GM23338 (cell line): ENCODE results near the gene NEO1.

Experiments
- CREB1 ChIP-seq: fragments of 250-450 bp; sonication (Bioruptor Pico); IDR thresholded peaks from 2 replicates; pipeline ENCODE4 v1.5.0; 2020; ENCODE audit warnings: low read depth, mild to moderate bottlenecking, moderate library complexity
- EZH2 ChIP-seq: fragments of 200-600 bp; sonication (generic); IDR thresholded peaks from one replicate; pipeline ENCODE4 v1.8.0; 2017; ENCODE audit warnings: antibody characterized with exemption, mild to moderate bottlenecking, low read depth; ENCODE audit not compliant: unreplicated experiment
- EZH2phosphoT487 ChIP-seq: fragments of 200-600 bp; sonication (generic); IDR thresholded peaks from one replicate; pipeline ENCODE4 v1.8.1; 2018; ENCODE audit warnings: antibody characterized with exemption; ENCODE audit not compliant: unreplicated experiment
- JUNB ChIP-seq: IDR thresholded peaks from one replicate; pipeline ENCODE4 v1.6.1; 2016; ENCODE audit warnings: antibody characterized with exemption; ENCODE audit not compliant: unreplicated experiment
- NANOG ChIP-seq: IDR thresholded peaks from 2 replicates; pipeline ENCODE4 v1.6.1; 2016; ENCODE audit warnings: antibody characterized with exemption, borderline replicate concordance
- POLR2AphosphoS5 ChIP-seq: IDR thresholded peaks from 2 replicates; pipeline ENCODE4 v1.6.1; 2016; ENCODE audit warnings: antibody characterized with exemption, low read depth
- STAT1 ChIP-seq: IDR thresholded peaks from one replicate; pipeline ENCODE4 v1.6.1; 2016; ENCODE audit warnings: antibody characterized with exemption; ENCODE audit not compliant: unreplicated experiment
- ZNF114 ChIP-seq: fragments of 250-450 bp; sonication (Bioruptor Pico); IDR thresholded peaks from 2 replicates; pipeline ENCODE4 v1.5.0; 2020; ENCODE audit warnings: mild to moderate bottlenecking, moderate library complexity
- TF ChIP-seq, protein P1 (sequence below), 2 experiments: fragments of 200-600 bp in 1 of 2; sonication (generic) in 1 of 2; conservative IDR thresholded peaks; 2 replicates each; pipeline versions ENCODE4 v1.5.1 to v1.6.1; 2016 to 2017; ENCODE audit warnings: antibody characterized with exemption in 2 of 2, low read depth in 2 of 2, mild to moderate bottlenecking in 2 of 2, moderate library complexity in 1 of 2
- TF ChIP-seq, protein P2 (sequence below): IDR thresholded peaks from 2 replicates; pipeline ENCODE4 v1.6.1; 2016; ENCODE audit warnings: antibody characterized with exemption
- TF ChIP-seq, protein P3 (sequence below): IDR thresholded peaks from one replicate; pipeline ENCODE4 v1.6.1; 2018; ENCODE audit warnings: antibody characterized with exemption; ENCODE audit not compliant: unreplicated experiment

- no peak for TF ChIP-seq STAT1
- TF ChIP-seq POLR2AphosphoS5, result no peak
- TF ChIP-seq, protein P1, sequence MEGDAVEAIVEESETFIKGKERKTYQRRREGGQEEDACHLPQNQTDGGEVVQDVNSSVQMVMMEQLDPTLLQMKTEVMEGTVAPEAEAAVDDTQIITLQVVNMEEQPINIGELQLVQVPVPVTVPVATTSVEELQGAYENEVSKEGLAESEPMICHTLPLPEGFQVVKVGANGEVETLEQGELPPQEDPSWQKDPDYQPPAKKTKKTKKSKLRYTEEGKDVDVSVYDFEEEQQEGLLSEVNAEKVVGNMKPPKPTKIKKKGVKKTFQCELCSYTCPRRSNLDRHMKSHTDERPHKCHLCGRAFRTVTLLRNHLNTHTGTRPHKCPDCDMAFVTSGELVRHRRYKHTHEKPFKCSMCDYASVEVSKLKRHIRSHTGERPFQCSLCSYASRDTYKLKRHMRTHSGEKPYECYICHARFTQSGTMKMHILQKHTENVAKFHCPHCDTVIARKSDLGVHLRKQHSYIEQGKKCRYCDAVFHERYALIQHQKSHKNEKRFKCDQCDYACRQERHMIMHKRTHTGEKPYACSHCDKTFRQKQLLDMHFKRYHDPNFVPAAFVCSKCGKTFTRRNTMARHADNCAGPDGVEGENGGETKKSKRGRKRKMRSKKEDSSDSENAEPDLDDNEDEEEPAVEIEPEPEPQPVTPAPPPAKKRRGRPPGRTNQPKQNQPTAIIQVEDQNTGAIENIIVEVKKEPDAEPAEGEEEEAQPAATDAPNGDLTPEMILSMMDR (conservative IDR thresholded peaks at IDR 0.05; ENCODE audit: low read depth in 2 of 2), result no peak
- TF ChIP-seq, protein P2, sequence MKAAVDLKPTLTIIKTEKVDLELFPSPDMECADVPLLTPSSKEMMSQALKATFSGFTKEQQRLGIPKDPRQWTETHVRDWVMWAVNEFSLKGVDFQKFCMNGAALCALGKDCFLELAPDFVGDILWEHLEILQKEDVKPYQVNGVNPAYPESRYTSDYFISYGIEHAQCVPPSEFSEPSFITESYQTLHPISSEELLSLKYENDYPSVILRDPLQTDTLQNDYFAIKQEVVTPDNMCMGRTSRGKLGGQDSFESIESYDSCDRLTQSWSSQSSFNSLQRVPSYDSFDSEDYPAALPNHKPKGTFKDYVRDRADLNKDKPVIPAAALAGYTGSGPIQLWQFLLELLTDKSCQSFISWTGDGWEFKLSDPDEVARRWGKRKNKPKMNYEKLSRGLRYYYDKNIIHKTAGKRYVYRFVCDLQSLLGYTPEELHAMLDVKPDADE, result no peak
- no peak for TF ChIP-seq CREB1 (CRISPR knock-in tag)
- no peak for TF ChIP-seq EZH2phosphoT487
- TF ChIP-seq, protein P3, sequence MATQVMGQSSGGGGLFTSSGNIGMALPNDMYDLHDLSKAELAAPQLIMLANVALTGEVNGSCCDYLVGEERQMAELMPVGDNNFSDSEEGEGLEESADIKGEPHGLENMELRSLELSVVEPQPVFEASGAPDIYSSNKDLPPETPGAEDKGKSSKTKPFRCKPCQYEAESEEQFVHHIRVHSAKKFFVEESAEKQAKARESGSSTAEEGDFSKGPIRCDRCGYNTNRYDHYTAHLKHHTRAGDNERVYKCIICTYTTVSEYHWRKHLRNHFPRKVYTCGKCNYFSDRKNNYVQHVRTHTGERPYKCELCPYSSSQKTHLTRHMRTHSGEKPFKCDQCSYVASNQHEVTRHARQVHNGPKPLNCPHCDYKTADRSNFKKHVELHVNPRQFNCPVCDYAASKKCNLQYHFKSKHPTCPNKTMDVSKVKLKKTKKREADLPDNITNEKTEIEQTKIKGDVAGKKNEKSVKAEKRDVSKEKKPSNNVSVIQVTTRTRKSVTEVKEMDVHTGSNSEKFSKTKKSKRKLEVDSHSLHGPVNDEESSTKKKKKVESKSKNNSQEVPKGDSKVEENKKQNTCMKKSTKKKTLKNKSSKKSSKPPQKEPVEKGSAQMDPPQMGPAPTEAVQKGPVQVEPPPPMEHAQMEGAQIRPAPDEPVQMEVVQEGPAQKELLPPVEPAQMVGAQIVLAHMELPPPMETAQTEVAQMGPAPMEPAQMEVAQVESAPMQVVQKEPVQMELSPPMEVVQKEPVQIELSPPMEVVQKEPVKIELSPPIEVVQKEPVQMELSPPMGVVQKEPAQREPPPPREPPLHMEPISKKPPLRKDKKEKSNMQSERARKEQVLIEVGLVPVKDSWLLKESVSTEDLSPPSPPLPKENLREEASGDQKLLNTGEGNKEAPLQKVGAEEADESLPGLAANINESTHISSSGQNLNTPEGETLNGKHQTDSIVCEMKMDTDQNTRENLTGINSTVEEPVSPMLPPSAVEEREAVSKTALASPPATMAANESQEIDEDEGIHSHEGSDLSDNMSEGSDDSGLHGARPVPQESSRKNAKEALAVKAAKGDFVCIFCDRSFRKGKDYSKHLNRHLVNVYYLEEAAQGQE, result no peak
- TF ChIP-seq EZH2, result no peak
- TF ChIP-seq ZNF114 (CRISPR knock-in tag), result no peak
- no peak for TF ChIP-seq NANOG
- no peak for TF ChIP-seq JUNB
These were observed 28.1 kb upstream of the NEO1 start for GRCh38 chr15:73024168-73024567.
